Vagina (tissue), 2 donors: Measurements from ENCODE around the gene MKI67.

Experiments used
- CTCF ChIP-seq, 3 experiments: fragments of 450-650 bp in 2 of 3; fragments of 200-600 bp in 1 of 3; sonication (generic) in 1 of 3; IDR thresholded peaks; one replicate each; pipeline ENCODE4 v1.5.1; 2017 to 2019; ENCODE audit warnings: antibody characterized with exemption in 3 of 3, mild to moderate bottlenecking in 2 of 3, moderate library complexity in 2 of 3
- POLR2A ChIP-seq, 2 donors: fragments of 450-650 bp; IDR thresholded peaks; one replicate each; pipeline ENCODE4 v1.6.1; 2017; ENCODE audit warnings: antibody characterized with exemption in 2 of 2, mild to moderate bottlenecking in 2 of 2, moderate library complexity in 2 of 2
- POLR2AphosphoS5 ChIP-seq, 2 donors: sonication (generic); formaldehyde crosslinking; IDR thresholded peaks; one replicate each; pipeline ENCODE4 v1.9.0; 2017; ENCODE audit warnings: antibody characterized with exemption in 2 of 2, mild to moderate bottlenecking in 2 of 2, low read depth in 1 of 2; ENCODE audit not compliant: insufficient read depth in 1 of 2

DNA sequence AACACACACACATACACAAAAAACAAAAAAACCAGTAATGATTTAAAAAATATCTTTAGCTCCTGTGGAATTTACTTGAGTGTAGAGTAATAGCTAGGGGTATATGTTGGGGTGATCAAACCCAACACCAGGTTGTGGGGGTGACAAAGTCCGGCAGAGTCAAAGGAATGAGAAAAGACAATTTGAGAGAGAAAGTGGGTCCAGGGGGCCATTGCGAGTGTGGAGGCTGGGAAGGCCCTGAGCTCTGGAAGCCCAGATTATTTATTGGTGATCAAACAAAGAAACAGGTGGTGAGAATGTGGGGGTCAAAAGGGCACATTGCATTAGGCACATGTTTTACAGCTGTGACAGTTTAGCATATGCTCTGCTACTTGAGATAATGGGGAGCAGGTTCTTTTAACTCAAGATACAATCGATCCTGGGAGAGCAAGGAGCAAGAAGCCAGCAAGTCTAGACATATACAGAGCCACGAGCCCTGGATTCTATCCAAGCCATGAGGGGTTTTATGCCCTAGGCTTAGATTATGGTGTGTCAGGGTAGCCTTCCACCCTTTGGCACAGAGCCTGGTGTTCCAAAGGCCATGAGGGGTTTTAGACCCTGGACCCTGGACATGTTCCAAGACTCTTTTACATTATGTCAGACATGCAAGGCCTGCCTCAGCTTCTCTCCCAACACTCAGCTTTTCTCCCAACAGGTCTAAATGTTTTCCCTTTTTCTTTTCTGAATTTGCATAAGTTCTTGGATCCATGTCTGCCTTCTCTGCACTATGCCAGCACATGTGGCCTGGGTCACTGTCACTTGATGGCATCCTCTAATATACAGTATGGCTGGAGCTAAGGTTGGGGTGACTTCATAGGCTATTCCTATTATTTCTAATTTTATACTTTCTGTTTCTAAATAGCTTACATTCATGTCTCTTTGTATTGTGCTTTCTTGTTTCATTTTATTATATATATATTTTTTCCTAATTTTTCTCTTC, 48.6 kb upstream of the MKI67 start:
- no peak for TF ChIP-seq POLR2A (IDR thresholded peaks at IDR 0.05)
- no peak for TF ChIP-seq CTCF (IDR thresholded peaks at IDR 0.05)
- no peak for TF ChIP-seq POLR2AphosphoS5 (IDR thresholded peaks at IDR 0.05; ENCODE audit: insufficient read depth in 1 of 2, low read depth in 1 of 2)
